Liver (tissue), 9 donors: ENCODE measurements around the gene USP47. TPM values are rescaled to one million over a fixed set of nuclear protein-coding genes. Genes with fewer than 3 reads are reported as not detected.
A peak's percentile ranks its signal among the peaks of the same experiment; 100 is the strongest.

Experiments used
- DNase-seq: peaks from one replicate; pipeline ENCODE4 v3.0.0-alpha.2; 2017; ENCODE audit warnings: low spot score
- H3K27ac ChIP-seq, 2 donors: one replicate each; pipeline ENCODE4 v1.7.0; 2013; ENCODE audit warnings: inconsistent platforms in 2 of 2, low read length in 2 of 2, control low read depth in 1 of 2, low read depth in 1 of 2, mild to moderate bottlenecking in 1 of 2
- H3K27me3 ChIP-seq, 4 donors: one replicate each; pipeline versions ENCODE4 v1.6.1 to v1.7.0; 2013; ENCODE audit warnings: low read length in 3 of 4, inconsistent platforms in 1 of 4, mild to moderate bottlenecking in 1 of 4, moderate library complexity in 1 of 4; ENCODE audit not compliant: control insufficient read depth in 4 of 4, insufficient read depth in 4 of 4
- H3K36me3 ChIP-seq, 4 donors: one replicate each; pipeline versions ENCODE4 v1.6.1 to v1.7.0; 2013; ENCODE audit warnings: low read length in 3 of 4, mild to moderate bottlenecking in 3 of 4, low read depth in 1 of 4, moderate library complexity in 1 of 4; ENCODE audit not compliant: control insufficient read depth in 4 of 4, insufficient read depth in 3 of 4
- H3K4me1 ChIP-seq, 4 donors: one replicate each; pipeline versions ENCODE4 v1.6.1 to v1.7.0; 2013; ENCODE audit warnings: low read length in 3 of 4, mild to moderate bottlenecking in 3 of 4, moderate library complexity in 1 of 4; ENCODE audit not compliant: control insufficient read depth in 4 of 4, insufficient read depth in 4 of 4
- H3K4me3 ChIP-seq, 3 donors: one replicate each; pipeline versions ENCODE4 v1.6.1 to v1.7.0; 2013; ENCODE audit warnings: low read length in 3 of 3, control low read depth in 1 of 3, low read depth in 1 of 3, mild to moderate bottlenecking in 1 of 3
- H3K9ac ChIP-seq, 2 donors: one replicate each; pipeline ENCODE4 v1.7.0; 2013; ENCODE audit warnings: low read length in 2 of 2, mild to moderate bottlenecking in 2 of 2, moderate library complexity in 2 of 2, control low read depth in 1 of 2, low read depth in 1 of 2
- H3K9me3 ChIP-seq, 4 donors: one replicate each; pipeline versions ENCODE4 v1.6.1 to v1.7.0; 2013; ENCODE audit warnings: low read length in 3 of 4; ENCODE audit not compliant: control insufficient read depth in 4 of 4
- ATF3 ChIP-seq: IDR thresholded peaks from 2 replicates; pipeline ENCODE4 v1.6.1; 2016; ENCODE audit warnings: antibody characterized with exemption
- CTCF ChIP-seq: fragments of 150-350 bp; IDR thresholded peaks from 2 replicates; pipeline ENCODE4 v1.5.1; 2017; ENCODE audit warnings: improper control_type of control experiment, low read depth, low read length; ENCODE audit not compliant: missing input control
- EGR1 ChIP-seq, 2 donors: IDR thresholded peaks; 2 replicates each; pipeline ENCODE4 v1.6.1; 2016 to 2018; ENCODE audit warnings: antibody characterized with exemption in 2 of 2, low read depth in 2 of 2
- FOXA1 ChIP-seq: IDR thresholded peaks from 2 replicates; pipeline ENCODE4 v1.6.1; 2016; ENCODE audit warnings: antibody characterized with exemption
- FOXA2 ChIP-seq: IDR thresholded peaks from 2 replicates; pipeline ENCODE4 v1.6.1; 2016; ENCODE audit warnings: antibody characterized with exemption
- HNF4A ChIP-seq, 2 donors: conservative IDR thresholded peaks; 2 replicates each; pipeline ENCODE4 v1.6.1; 2016; ENCODE audit warnings: antibody characterized with exemption in 2 of 2, mild to moderate bottlenecking in 2 of 2
- HNF4G ChIP-seq: IDR thresholded peaks from 2 replicates; pipeline ENCODE4 v1.6.1; 2016; ENCODE audit warnings: antibody characterized with exemption
- NR2F2 ChIP-seq: IDR thresholded peaks from 2 replicates; pipeline ENCODE4 v1.6.1; 2016; ENCODE audit warnings: antibody characterized with exemption
- RAD21 ChIP-seq, 2 donors: IDR thresholded peaks; 2 replicates each; pipeline ENCODE4 v1.6.1; 2016; ENCODE audit warnings: antibody characterized with exemption in 2 of 2, mild to moderate bottlenecking in 2 of 2
- RXRA ChIP-seq, 2 donors: IDR thresholded peaks; 2 replicates each; pipeline ENCODE4 v1.6.1; 2017 to 2018; ENCODE audit warnings: antibody characterized with exemption in 2 of 2, mild to moderate bottlenecking in 1 of 2
- SP1 ChIP-seq: IDR thresholded peaks from 2 replicates; pipeline ENCODE4 v1.6.1; 2018; ENCODE audit warnings: antibody characterized with exemption, mild to moderate bottlenecking
- WGBS: extraction: QIAGEN DNeasy Blood & Tissue Kit; methylation state at CpG from one replicate; pipeline ENCODE4 v1.1.7; 2013; 5-methylcytosine and 5-hydroxymethylcytosine counted together
- polyA plus RNA-seq, 2 donors: library from polyadenylated mRNA; stranded (reverse) in 1 of 2; unstranded in 1 of 2; fragments of 200-250 nt in 1 of 2; fragments of >200 nt in 1 of 2; fragmentation: Nextera tagmentation in 1 of 2; extraction: Ambion mirVana in 1 of 2; gene quantifications; one replicate each; pipeline versions ENCODE4 v1.2.1 to v1.2.3, GENCODE V29; 2013 to 2015
- total RNA-seq, 2 donors: library from RNA; depleted of rRNA; stranded (reverse); fragments of >200 nt; gene quantifications; one replicate each; pipeline ENCODE4 v1.2.3, GENCODE V29; 2014
- donor health status: healthy.
- donor health status: healthy.
- donor health status: healthy.
- donor health status: healthy.
- donor health status: healthy.

USP47 gene
- total and polyA plus RNA-seq, 4 donors = 14.9 to 55.1 (median 32.2) TPM

GRCh38 chr11:11978098-11978637 is 136.4 kb downstream of the USP47 start (continued):
- TF ChIP-seq ATF3 = no peak

GRCh38 chr11:11978792-11979487 is 137.2 kb downstream of the USP47 start:
- no peak for TF ChIP-seq HNF4G
- TF ChIP-seq RXRA (IDR thresholded peaks at IDR 0.05) = no peak
- TF ChIP-seq RAD21 (IDR thresholded peaks at IDR 0.05) = no peak
- DNase-seq = peak; percentile 32
- Histone ChIP-seq H3K27me3 (no peaks in the 10 kb centered on the region), H3K4me1 (peaks cover 8 to 16% (median 12%) of the 10 kb centered on the region in 4 donors), H3K36me3 (no peaks in the 10 kb centered on the region), H3K4me3 (no peak overlapping the region), H3K27ac (peak overlapping the region in 1 of 2 donors; percentile 17), H3K9me3 (no peaks in the 10 kb centered on the region), H3K9ac (no peak overlapping the region)
- WGBS = 75% methylated on average over 13 of the region's 13 CpGs

- Histone ChIP-seq H3K36me3 (no peaks in the 10 kb centered on the region), H3K4me1 (peaks cover 8 to 15% (median 12%) of the 10 kb centered on the region in 4 donors), H3K9ac (no peak overlapping the region), H3K4me3 (no peak overlapping the region), H3K27me3 (no peaks in the 10 kb centered on the region), H3K9me3 (no peaks in the 10 kb centered on the region), H3K27ac (peak overlapping the region in 1 of 2 donors; percentile 17)
- 75% methylated on average over 8 of the region's 8 CpGs for WGBS
- TF ChIP-seq RXRA (IDR thresholded peaks at IDR 0.05) = no peak
- TF ChIP-seq RAD21 (IDR thresholded peaks at IDR 0.05) = no peak
- no peak for TF ChIP-seq FOXA2
- no peak for TF ChIP-seq EGR1 (IDR thresholded peaks at IDR 0.05; ENCODE audit: low read depth in 2 of 2)
- TF ChIP-seq FOXA1 = no peak
- TF ChIP-seq NR2F2 = no peak
- no peak for TF ChIP-seq CTCF
- TF ChIP-seq HNF4A (conservative IDR thresholded peaks at IDR 0.05) = no peak
- TF ChIP-seq SP1 = no peak
- no peak for TF ChIP-seq ATF3
- DNase-seq = no peak
These were observed 137.8 kb downstream of the USP47 start for GRCh38 chr11:11979488-11980117.

GRCh38 chr11:11980200-11980599 is 138.4 kb downstream of the USP47 start:
- no peak for DNase-seq
- H3K4me1 ChIP-seq = peaks cover 8 to 15% (median 12%) of the 10 kb centered on the region in 4 donors
- 89% methylated on average over 2 of the region's 2 CpGs for WGBS
- H3K9ac ChIP-seq = no peak overlapping the region
- H3K4me3 ChIP-seq = no peak overlapping the region
- H3K9me3 ChIP-seq = no peaks in the 10 kb centered on the region
- no peaks in the 10 kb centered on the region for H3K36me3 ChIP-seq
- H3K27ac ChIP-seq = no peak overlapping the region
- peak in 1 of 2 donors; percentile 20 for TF ChIP-seq HNF4A (conservative IDR thresholded peaks at IDR 0.05)
- TF ChIP-seq NR2F2 = no peak
- H3K27me3 ChIP-seq = no peaks in the 10 kb centered on the region
